ENCODE data around the gene MEIG1. TPM values are rescaled to one million over a fixed set of nuclear protein-coding genes. Genes with fewer than 3 reads are reported as not detected.
"Not testable (repeated sequence)": the region's sequence is repeated elsewhere in the genome, so short reads cannot be mapped to it uniquely, and the experiment has no call there.

Gene MEIG1
- total RNA-seq, 1 donor: not detected

- no peak for TF ChIP-seq CTCF (IDR thresholded peaks at IDR 0.05; ENCODE audit: insufficient read depth, low read length)
- H3K4me3 ChIP-seq (ENCODE audit: low read depth, low read length): no peak overlapping the region
- DNase-seq (ENCODE audit: low read depth): no peak
Measured at GRCh38 chr10:14954934-14955333, 4.3 kb upstream of the MEIG1 start.

GRCh38 chr10:14958872-14959220 is 342 bp upstream of the MEIG1 start:
- peak overlapping the region; percentile 85 for H3K4me3 ChIP-seq (ENCODE audit: low read depth, low read length)
- TF ChIP-seq CTCF (IDR thresholded peaks at IDR 0.05; ENCODE audit: insufficient read depth, low read length): no peak
- no peak for DNase-seq (ENCODE audit: low read depth)

GRCh38 chr10:14967897-14968296 is 8.7 kb downstream of the MEIG1 start:
- no peak overlapping the region for H3K4me3 ChIP-seq (ENCODE audit: low read depth, low read length)
- no peak for DNase-seq (ENCODE audit: low read depth)
- no peak for TF ChIP-seq CTCF (IDR thresholded peaks at IDR 0.05; ENCODE audit: insufficient read depth, low read length)

- TF ChIP-seq CTCF (IDR thresholded peaks at IDR 0.05; ENCODE audit: insufficient read depth, low read length): peak; percentile 53
- peak; percentile 10 for DNase-seq (ENCODE audit: low read depth)
- no peak overlapping the region for H3K4me3 ChIP-seq (ENCODE audit: low read depth, low read length)
Measured at GRCh38 chr10:14971867-14972448, 12.8 kb downstream of the MEIG1 start.

- DNase-seq (ENCODE audit: low read depth); H3K4me3 ChIP-seq (ENCODE audit: low read depth, low read length): not testable (repeated sequence)
Measured at GRCh38 chr10:14974153-14974998, 15.2 kb downstream of the MEIG1 start.

- H3K4me3 ChIP-seq (ENCODE audit: low read depth, low read length): peak overlapping the region; percentile 25
- DNase-seq (ENCODE audit: low read depth): no peak
- peak; percentile 40 for TF ChIP-seq CTCF (IDR thresholded peaks at IDR 0.05; ENCODE audit: insufficient read depth, low read length)
Measured at GRCh38 chr10:14975672-14976273, 16.6 kb downstream of the MEIG1 start.

- TF ChIP-seq CTCF (IDR thresholded peaks at IDR 0.05; ENCODE audit: insufficient read depth, low read length): no peak
- no peak overlapping the region for H3K4me3 ChIP-seq (ENCODE audit: low read depth, low read length)
- no peak for DNase-seq (ENCODE audit: low read depth)
Measured at GRCh38 chr10:14982744-14983143, 23.6 kb downstream of the MEIG1 start.

GRCh38 chr10:14989552-14989951 is 30.4 kb downstream of the MEIG1 start:
- not testable (repeated sequence) for DNase-seq (ENCODE audit: low read depth); H3K4me3 ChIP-seq (ENCODE audit: low read depth, low read length)

GRCh38 chr10:14991035-14991749 is 32.0 kb downstream of the MEIG1 start:
- peak; percentile 11 for DNase-seq (ENCODE audit: low read depth)
- not testable (repeated sequence) for H3K4me3 ChIP-seq (ENCODE audit: low read depth, low read length)

GRCh38 chr10:14992336-14992735 is 33.1 kb downstream of the MEIG1 start:
- not testable (repeated sequence) for DNase-seq (ENCODE audit: low read depth); H3K4me3 ChIP-seq (ENCODE audit: low read depth, low read length)

Measured in fibroblast of the aortic adventitia (primary cell).